ENCODE measurements around the gene VWA8. TPM values are rescaled to one million over a fixed set of nuclear protein-coding genes. Genes with fewer than 3 reads are reported as not detected.
"Not testable (repeated sequence)": the region's sequence is repeated elsewhere in the genome, so short reads cannot be mapped to it uniquely, and the experiment has no call there.

VWA8 gene
- total and polyA plus RNA-seq, 4 donors: 4.7 to 26.3 (median 11.9) TPM

DNA sequence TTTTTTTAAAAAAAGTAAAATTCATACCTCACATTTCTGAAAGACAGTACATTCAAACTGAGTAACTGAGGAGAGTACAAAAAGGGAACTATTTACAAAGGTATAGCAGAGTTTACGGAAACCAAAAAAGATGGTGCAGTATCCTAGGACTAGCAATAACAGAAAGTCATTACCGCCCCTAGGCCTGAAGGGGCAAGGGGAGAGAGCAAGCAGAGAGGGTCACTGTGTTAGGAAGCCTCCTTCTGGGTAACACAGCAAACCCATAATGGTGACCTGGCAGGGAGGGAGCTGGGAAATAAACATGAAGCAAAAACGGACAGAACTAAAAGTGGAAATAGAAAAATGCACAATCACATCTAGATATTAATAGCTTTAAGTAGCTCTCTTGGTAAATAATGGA lies 8.2 kb downstream of the VWA8 start:
- WGBS, 2 donors: 78 to 80% methylated on average over 3 of the region's 3 CpGs
- no peaks in the 10 kb centered on the region for H3K9me3 ChIP-seq (ENCODE audit: control insufficient read depth in 4 of 4, insufficient read depth in 3 of 4, low read length in 3 of 4)
- no peak for DNase-seq

GRCh38 chr13:41949104-41949503 lies 11.8 kb downstream of the VWA8 start:
- ATAC-seq (ENCODE audit: insufficient read depth, low FRiP score): not testable (repeated sequence)

More for the DNA sequence above, 8.2 kb downstream of the VWA8 start:
- Histone ChIP-seq H3K27ac (ENCODE audit: low read depth in 1 of 2, low read length in 1 of 2) (no peak overlapping the region), H3K4me1 (ENCODE audit: control insufficient read depth in 5 of 5, insufficient read depth in 5 of 5, low read length in 5 of 5) (peaks cover 0 to 10% (median 0%) of the 10 kb centered on the region in 5 donors), H3K36me3 (ENCODE audit: control insufficient read depth in 4 of 4, insufficient read depth in 4 of 4, low read length in 4 of 4) (no peaks in the 10 kb centered on the region), H3K4me3 (no peak overlapping the region), H3K9ac (ENCODE audit: insufficient read depth in 1 of 2, low read length in 2 of 2) (no peak overlapping the region), H3K27me3 (ENCODE audit: control insufficient read depth in 3 of 3, insufficient read depth in 3 of 3, low read length in 2 of 3) (no peaks in the 10 kb centered on the region)
- no peak for TF ChIP-seq CTCF (IDR thresholded peaks at IDR 0.05; ENCODE audit: control extremely low read depth, extremely low read depth)
- no peak for ATAC-seq (ENCODE audit: insufficient read depth, low FRiP score)

DNA sequence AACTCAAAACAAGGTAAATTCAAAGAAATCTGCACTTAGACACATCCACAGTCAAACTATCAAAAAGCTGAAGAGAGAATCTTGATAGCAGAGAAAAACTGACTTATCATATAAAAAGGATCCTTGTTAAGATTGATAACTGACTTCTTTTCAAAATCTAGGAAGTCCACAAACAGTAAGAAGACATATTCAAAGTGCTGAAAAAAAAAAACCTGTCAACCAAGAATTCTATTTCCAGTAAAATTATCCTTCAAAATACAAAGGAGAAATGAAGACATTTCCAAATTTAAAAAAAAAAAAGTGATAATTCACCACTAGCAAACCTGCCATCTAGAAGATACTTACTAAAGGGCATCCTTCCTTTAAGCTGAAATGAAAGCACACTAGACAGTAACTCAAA lies 15.0 kb downstream of the VWA8 start:
- ATAC-seq (ENCODE audit: insufficient read depth, low FRiP score) (no peak), DNase-seq (no peak)
- Histone ChIP-seq H3K4me3 (no peak overlapping the region), H3K9ac (ENCODE audit: insufficient read depth in 1 of 2, low read length in 2 of 2) (no peak overlapping the region), H3K27ac (ENCODE audit: low read depth in 1 of 2, low read length in 1 of 2) (no peak overlapping the region), H3K4me1 (ENCODE audit: control insufficient read depth in 5 of 5, insufficient read depth in 5 of 5, low read length in 5 of 5) (peaks cover 0 to 6% (median 0%) of the 10 kb centered on the region in 5 donors), H3K36me3 (ENCODE audit: control insufficient read depth in 4 of 4, insufficient read depth in 4 of 4, low read length in 4 of 4) (peaks cover 3 to 11% (median 4%) of the 10 kb centered on the region in 4 donors), H3K9me3 (ENCODE audit: control insufficient read depth in 4 of 4, insufficient read depth in 3 of 4, low read length in 3 of 4) (no peaks in the 10 kb centered on the region), H3K27me3 (ENCODE audit: control insufficient read depth in 3 of 3, insufficient read depth in 3 of 3, low read length in 2 of 3) (no peaks in the 10 kb centered on the region)
- TF ChIP-seq CTCF (IDR thresholded peaks at IDR 0.05; ENCODE audit: control extremely low read depth, extremely low read depth): no peak

More at GRCh38 chr13:41949104-41949503, 11.8 kb downstream of the VWA8 start:
- H3K9ac ChIP-seq (ENCODE audit: insufficient read depth in 1 of 2, low read length in 2 of 2); H3K4me1 ChIP-seq (ENCODE audit: control insufficient read depth in 5 of 5, insufficient read depth in 5 of 5, low read length in 5 of 5); DNase-seq; H3K27ac ChIP-seq (ENCODE audit: low read depth in 1 of 2, low read length in 1 of 2); H3K4me3 ChIP-seq; H3K27me3 ChIP-seq (ENCODE audit: control insufficient read depth in 3 of 3, insufficient read depth in 3 of 3, low read length in 2 of 3); H3K9me3 ChIP-seq (ENCODE audit: control insufficient read depth in 4 of 4, insufficient read depth in 3 of 4, low read length in 3 of 4): not testable (repeated sequence)
- H3K36me3 ChIP-seq (ENCODE audit: control insufficient read depth in 4 of 4, insufficient read depth in 4 of 4, low read length in 4 of 4): peaks cover 0 to 11% (median 1%) of the 10 kb centered on the region in 4 donors
- 92 to 96% methylated on average over 1 of the region's 1 CpG for WGBS, 2 donors

- Histone ChIP-seq H3K27ac (ENCODE audit: low read depth in 1 of 2, low read length in 1 of 2) (no peak overlapping the region), H3K4me3 (no peak overlapping the region), H3K4me1 (ENCODE audit: control insufficient read depth in 5 of 5, insufficient read depth in 5 of 5, low read length in 5 of 5) (peaks cover 0 to 6% (median 0%) of the 10 kb centered on the region in 5 donors), H3K36me3 (ENCODE audit: control insufficient read depth in 4 of 4, insufficient read depth in 4 of 4, low read length in 4 of 4) (peaks cover 3 to 11% (median 4%) of the 10 kb centered on the region in 4 donors), H3K9ac (ENCODE audit: insufficient read depth in 1 of 2, low read length in 2 of 2) (no peak overlapping the region), H3K27me3 (ENCODE audit: control insufficient read depth in 3 of 3, insufficient read depth in 3 of 3, low read length in 2 of 3) (no peaks in the 10 kb centered on the region), H3K9me3 (ENCODE audit: control insufficient read depth in 4 of 4, insufficient read depth in 3 of 4, low read length in 3 of 4) (no peaks in the 10 kb centered on the region)
- 85 to 89% methylated on average over 3 of the region's 3 CpGs for WGBS, 2 donors
- no peak for DNase-seq
- TF ChIP-seq CTCF (IDR thresholded peaks at IDR 0.05; ENCODE audit: control extremely low read depth, extremely low read depth): no peak
- ATAC-seq (ENCODE audit: insufficient read depth, low FRiP score): no peak
Observed at GRCh38 chr13:41944635-41945397, 16.1 kb downstream of the VWA8 start.

Data from lung (tissue), 12 donors.